ENCODE measurements around the gene NEGR1.

NEGR1 gene

GRCh38 chr1:72037745-72038343, 244.5 kb downstream of the NEGR1 start:
- FAIRE-seq (no peak), DNase-seq (ENCODE audit: low spot score) (no peak)

- no peak for FAIRE-seq
- DNase-seq (ENCODE audit: low spot score) = no peak
Measured at GRCh38 chr1:72034827-72035226, 247.5 kb downstream of the NEGR1 start.

GRCh38 chr1:72023063-72023930, 259.0 kb downstream of the NEGR1 start:
- no peak for DNase-seq (ENCODE audit: low spot score)
- FAIRE-seq = no peak

GRCh38 chr1:72018562-72018961, 263.8 kb downstream of the NEGR1 start:
- FAIRE-seq (no peak), DNase-seq (ENCODE audit: low spot score) (no peak)

GRCh38 chr1:72015006-72015405, 267.3 kb downstream of the NEGR1 start:
- FAIRE-seq (no peak), DNase-seq (ENCODE audit: low spot score) (no peak)

GRCh38 chr1:72013161-72013560, 269.2 kb downstream of the NEGR1 start:
- DNase-seq (ENCODE audit: low spot score) = no peak
- FAIRE-seq = no peak

- FAIRE-seq (no peak), DNase-seq (ENCODE audit: low spot score) (no peak)
Measured at GRCh38 chr1:72011721-72012120, 270.6 kb downstream of the NEGR1 start.

GRCh38 chr1:72010094-72010431, 272.3 kb downstream of the NEGR1 start:
- no peak for FAIRE-seq

GRCh38 chr1:72009173-72010093, 272.9 kb downstream of the NEGR1 start:
- FAIRE-seq (no peak), DNase-seq (ENCODE audit: low spot score) (no peak)

More at GRCh38 chr1:72010094-72010431, 272.3 kb downstream of the NEGR1 start:
- no peak for DNase-seq (ENCODE audit: low spot score)

- DNase-seq (ENCODE audit: low spot score) (no peak), FAIRE-seq (no peak)
Measured at GRCh38 chr1:72007312-72007711, 275.0 kb downstream of the NEGR1 start.

GRCh38 chr1:72006092-72006491, 276.2 kb downstream of the NEGR1 start:
- DNase-seq (ENCODE audit: low spot score) (no peak), FAIRE-seq (no peak)

GRCh38 chr1:72003092-72003491, 279.2 kb downstream of the NEGR1 start:
- DNase-seq (ENCODE audit: low spot score) (no peak), FAIRE-seq (no peak)

- no peak for FAIRE-seq
- DNase-seq (ENCODE audit: low spot score) = no peak
Measured at GRCh38 chr1:72000809-72001208, 281.5 kb downstream of the NEGR1 start.

GRCh38 chr1:71994646-71995045, 287.7 kb downstream of the NEGR1 start:
- DNase-seq (ENCODE audit: low spot score) = no peak
- no peak for FAIRE-seq

GRCh38 chr1:71987181-71987580, 295.2 kb downstream of the NEGR1 start:
- FAIRE-seq (no peak), DNase-seq (ENCODE audit: low spot score) (no peak)

GRCh38 chr1:71986160-71986559, 296.2 kb downstream of the NEGR1 start:
- DNase-seq (ENCODE audit: low spot score) (no peak), FAIRE-seq (no peak)

GRCh38 chr1:71980556-71980955, 301.8 kb downstream of the NEGR1 start:
- FAIRE-seq (no peak), DNase-seq (ENCODE audit: low spot score) (no peak)

GRCh38 chr1:71979882-71980281, 302.5 kb downstream of the NEGR1 start:
- no peak for FAIRE-seq

GRCh38 chr1:71967670-71968069, 314.7 kb downstream of the NEGR1 start:
- FAIRE-seq (no peak), DNase-seq (ENCODE audit: low spot score) (no peak)

More at GRCh38 chr1:71979882-71980281, 302.5 kb downstream of the NEGR1 start:
- DNase-seq (ENCODE audit: low spot score) = no peak

GRCh38 chr1:71964188-71964587, 318.2 kb downstream of the NEGR1 start:
- no peak for FAIRE-seq
- DNase-seq (ENCODE audit: low spot score) = peak; percentile 15

GRCh38 chr1:71956613-71957285, 325.6 kb downstream of the NEGR1 start:
- DNase-seq (ENCODE audit: low spot score) (no peak), FAIRE-seq (no peak)

Measured in RCC 7860 (cell line).